GM18951 (cell line): ENCODE results near the gene PAM.

ENCODE experiments used
- POLR2A ChIP-seq: IDR thresholded peaks from 4 replicates; pipeline ENCODE4 v1.6.1; 2011; ENCODE audit warnings: mild to moderate bottlenecking; ENCODE audit not compliant: insufficient read length, insufficient read depth; ENCODE audit errors: extremely low read depth
- in situ Hi-C: fragments of 300-500 bp; cut with MboI; formaldehyde crosslinking; loops from one replicate; pipeline ENCODE4 v1.12.0; 2022; ENCODE audit warnings: low sequenced_read_pairs, mixed read lengths, inconsistent platforms; ENCODE audit not compliant: unreplicated experiment

Gene PAM

DNA sequence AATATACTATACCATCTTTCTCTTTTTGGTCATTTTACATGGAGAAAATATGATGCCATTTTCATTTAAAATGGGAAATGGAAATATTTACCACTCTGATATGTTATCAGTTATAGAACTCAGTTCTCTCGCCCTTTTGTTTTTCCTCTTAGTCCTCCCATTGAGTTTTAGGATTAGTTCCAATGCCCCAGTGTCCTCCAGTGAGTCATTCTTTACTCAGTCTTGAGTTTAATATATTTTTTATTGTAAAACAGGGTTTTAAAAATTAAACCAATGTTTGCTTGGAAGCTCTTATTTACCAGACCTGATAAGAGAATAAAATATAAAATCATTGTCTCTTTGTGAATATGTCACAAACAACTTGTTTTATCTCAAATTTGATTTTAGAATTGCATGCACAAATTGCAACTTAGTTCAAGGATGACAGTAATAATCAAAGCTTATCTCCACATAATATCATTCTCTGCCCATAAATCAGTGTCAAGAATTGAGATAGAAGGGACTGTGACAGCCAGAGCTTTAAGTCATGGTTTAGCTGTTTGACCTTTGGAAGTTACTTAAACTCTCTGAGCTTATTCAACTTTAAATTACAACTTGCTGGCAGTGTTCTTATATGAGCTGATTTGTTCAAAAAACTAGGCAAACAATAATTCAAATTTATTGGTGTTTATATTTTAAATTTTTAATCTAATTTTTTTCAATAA, 166.4 kb downstream of the PAM start:
- no peak for TF ChIP-seq POLR2A
- in situ Hi-C loops: no loop called here

DNA sequence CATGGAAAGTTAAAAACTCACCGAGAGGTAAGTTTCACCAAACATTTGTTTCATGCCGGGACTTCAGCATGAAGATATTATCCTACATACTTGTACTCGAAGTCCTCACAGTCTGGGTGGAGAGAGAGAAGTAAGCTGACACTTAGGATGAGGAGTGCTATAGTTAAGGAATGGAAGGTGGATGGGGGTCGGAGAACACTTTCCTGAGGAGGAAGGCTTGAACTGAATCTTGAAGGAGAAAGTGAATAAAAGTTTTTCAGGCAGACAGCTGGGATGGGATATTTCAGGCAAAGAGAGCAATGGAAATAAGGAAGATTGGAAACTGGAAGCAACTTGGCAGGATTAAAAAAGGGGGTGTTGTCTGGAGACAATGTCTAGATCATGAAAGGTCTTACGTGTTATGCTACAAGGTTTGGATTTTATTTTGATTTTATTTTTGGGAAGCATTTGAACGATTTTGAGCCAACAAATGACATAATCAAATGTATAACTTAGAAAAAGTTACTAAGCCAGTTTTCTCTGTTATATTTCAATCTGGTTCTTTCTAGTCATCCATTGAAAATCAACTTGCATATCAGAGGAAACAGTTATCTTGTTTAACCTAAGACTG, 167.1 kb downstream of the PAM start:
- in situ Hi-C loops: no loop called here
- TF ChIP-seq POLR2A: no peak

DNA sequence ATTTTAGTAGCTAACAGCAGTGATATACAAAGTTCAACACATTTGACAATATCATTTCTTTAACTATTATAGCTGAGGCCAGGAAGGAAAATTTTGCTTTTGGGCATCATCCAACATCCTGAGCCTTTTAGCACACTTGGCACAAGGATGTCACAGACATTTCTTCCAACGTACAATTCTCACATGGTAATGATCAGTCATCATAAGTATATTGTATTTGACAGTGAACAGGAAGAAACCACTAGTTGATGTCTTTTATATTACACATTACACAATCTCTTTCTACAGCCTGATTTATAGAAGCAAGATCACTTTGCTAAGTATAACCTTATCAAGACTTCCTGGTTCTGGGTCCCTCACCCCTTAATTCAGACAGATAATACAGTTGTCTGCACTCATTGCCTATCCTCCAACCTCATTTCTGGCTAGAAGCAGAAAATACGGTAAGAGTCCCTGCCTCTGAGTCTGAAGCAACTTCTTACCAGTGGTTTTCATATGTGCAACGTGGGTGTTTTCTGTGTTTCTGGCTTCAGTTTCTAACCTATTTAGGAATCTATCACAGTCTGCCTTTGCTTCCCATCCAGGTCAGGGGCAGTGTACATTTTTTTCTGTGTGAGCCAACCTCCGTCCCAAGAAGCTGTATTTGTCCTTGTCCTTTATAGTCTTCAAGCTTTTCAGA, 167.8 kb downstream of the PAM start:
- in situ Hi-C loops: no loop called here
- TF ChIP-seq POLR2A: no peak

DNA sequence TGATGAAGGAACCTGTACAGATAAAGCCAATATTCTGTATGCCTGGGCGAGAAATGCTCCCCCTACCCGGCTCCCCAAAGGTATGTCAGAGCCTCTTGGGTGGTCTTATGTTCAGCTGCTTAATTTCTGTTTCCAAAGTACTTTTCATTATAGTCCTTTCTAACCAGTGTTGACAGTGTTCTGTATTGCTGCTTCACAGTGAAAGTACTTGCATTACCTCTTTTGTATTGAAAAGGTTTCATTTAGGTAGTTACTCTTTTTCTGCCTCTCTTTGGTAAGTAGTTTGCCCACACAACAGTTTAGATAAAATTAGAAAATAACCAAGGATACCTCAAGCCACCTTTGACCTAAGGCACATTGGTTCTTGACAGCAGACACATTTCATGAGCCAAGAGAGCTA, 169.9 kb downstream of the PAM start:
- in situ Hi-C loops: no loop called here
- no peak for TF ChIP-seq POLR2A

DNA sequence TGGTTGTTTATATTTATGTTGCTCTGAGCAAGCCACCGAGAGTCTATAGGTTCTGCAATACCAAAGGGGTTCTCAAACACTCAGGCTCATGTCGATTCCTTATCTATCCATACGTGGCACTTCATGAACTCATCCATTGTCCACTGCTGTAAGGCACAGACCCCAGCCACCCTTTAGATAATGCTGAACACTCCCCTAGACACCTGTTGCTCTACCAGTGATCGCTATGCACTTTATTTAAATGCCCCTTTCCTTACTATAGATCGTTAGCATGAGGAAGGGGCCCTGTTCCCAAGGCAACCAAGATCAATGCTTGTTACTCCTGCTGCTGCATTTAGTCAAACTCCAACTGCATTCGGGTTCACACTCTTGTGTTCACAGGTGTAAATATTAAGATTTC, 171.9 kb downstream of the PAM start:
- no peak for TF ChIP-seq POLR2A
- in situ Hi-C loops: no loop called here

DNA sequence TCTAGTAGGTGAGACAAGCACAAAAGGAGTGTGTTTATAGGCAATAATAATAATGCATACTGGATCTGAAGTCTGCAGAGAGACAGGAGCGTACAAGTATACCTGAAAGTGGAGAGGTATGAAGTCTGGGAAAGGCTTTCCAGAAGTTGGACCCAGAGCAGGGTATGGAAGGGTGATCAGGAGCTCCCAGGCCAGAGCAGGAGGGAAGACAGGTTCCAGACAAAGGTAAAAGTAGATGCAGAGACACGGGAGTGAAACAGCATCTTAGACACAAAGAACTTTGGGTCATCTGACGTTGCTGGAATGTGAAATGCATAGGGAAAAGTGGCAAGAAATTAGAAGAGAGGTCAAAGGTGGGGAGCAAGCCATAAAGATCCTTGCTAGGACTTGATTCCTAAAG, 175.1 kb downstream of the PAM start:
- in situ Hi-C loops: no loop called here
- no peak for TF ChIP-seq POLR2A

DNA sequence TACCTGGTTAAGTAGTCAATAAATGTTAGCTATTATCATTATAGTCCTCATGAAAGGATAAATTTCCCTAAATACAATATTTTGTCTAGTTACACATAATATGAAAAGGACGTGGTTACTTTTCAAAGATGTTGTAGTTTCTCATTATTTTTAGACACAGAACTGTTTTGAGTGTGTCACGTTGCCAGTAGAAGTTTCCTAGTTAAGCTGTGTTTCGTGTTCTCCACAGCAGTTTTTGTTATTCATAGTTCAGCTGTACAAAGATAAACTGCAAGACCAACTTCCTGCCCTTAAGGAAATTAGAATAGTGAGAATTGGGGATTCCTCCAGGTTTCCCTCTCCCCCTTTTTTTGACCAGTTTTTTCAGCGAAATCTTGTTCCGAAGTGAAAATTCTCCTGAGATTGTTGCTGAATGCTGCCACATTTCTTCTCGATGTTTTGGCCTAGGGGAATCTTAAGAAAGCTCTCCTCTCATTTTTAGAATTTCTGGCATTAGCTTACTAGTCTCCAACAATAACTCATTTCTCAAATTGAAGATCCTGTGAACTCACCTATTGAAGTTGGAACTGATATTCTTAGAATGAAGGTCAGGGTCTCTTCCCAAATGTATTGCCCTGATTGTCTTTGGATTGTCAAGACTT, 176.1 kb downstream of the PAM start:
- in situ Hi-C loops: no loop called here
- no peak for TF ChIP-seq POLR2A

DNA sequence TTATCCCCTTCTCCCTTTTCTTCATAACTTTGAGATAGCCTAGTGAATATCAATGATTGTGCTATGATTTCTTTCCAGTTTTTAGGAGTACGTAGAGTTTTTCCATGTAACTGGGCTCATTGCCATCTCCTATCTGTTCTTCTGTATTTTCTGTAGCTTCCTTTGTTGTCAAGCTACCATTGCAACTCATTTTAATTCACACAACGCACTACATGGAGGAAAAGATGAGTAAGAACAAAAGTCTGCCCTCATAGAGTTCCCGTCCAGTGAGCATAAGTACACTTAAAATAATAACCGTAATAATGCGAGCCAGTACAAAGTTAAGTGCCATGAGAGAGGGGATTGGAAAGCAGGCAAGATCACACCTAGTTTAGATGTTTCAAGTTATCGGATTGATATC, 177.7 kb downstream of the PAM start:
- in situ Hi-C loops: no loop called here
- TF ChIP-seq POLR2A: no peak

DNA sequence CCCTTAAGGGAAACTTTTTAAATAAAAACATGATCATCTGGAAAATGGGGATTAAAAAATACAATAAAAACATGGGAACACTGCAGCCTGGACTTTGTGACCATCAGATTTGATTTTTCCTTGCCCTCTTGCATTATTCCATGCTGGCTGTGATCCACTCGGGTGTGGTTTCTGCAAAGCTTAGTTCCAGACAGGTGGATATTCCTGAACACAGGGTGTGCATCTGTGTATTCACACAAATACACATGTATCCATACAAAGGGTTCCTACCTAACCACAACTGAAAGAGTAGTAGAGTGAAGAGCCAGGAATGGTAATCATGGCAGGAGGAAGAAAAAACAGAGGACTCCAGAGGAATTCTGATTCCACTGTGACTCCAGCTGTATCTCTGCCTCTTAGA, 178.2 kb downstream of the PAM start:
- TF ChIP-seq POLR2A: no peak
- in situ Hi-C loops: no loop called here

DNA sequence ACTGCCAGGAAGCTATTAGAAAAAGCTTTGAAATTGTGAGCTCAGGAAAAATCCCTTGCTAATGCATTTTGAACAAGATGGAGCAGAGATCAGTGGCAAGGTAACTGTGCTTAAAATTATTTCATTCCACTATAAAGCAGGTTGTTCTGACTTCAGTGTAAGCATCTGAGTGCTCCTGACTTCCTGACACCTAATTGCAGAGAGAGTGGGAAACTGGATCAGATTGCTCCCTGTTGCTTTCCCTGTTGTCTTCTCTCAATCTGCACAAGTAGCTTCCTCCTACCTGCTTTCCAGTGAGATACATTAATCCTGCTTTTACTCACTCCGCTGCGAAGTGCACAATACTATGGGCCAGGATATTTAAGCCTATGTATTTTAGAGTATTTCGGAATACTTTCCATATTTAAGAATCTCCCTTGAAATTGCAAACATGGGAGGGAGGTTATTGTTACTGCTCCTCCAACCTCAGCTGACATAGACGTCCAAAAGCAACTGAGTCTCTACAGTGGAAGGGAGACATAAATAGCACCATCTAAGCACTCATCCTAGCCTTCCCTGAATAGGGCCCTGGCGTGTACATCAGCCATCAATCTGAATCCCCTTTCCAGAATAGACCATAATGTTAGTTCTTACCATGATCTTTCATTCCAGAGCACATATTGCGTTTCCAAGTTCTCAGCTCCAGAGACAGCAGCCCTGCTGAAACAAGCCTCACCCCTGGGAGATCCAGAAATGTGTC, 178.8 kb downstream of the PAM start:
- in situ Hi-C loops: no loop called here
- TF ChIP-seq POLR2A: no peak

DNA sequence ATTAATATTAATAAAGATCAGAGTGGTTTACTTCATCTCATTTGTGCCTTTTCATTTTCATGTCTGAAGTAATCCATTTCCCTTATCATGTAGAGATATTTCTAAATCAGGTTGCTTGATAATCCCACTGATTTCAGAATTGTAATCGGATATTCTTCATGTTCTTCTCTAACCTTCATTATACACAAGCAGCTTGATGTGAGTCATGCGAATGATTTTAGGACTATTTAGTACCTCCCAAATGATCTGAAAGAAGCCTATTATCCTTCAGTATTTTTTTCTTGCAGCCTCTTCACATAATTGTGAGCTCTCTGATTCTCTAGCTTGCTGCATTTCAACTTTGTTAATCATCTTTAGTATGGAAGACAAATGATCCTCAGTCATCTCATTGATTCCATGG, 182.8 kb downstream of the PAM start:
- in situ Hi-C loops: no loop called here
- no peak for TF ChIP-seq POLR2A

DNA sequence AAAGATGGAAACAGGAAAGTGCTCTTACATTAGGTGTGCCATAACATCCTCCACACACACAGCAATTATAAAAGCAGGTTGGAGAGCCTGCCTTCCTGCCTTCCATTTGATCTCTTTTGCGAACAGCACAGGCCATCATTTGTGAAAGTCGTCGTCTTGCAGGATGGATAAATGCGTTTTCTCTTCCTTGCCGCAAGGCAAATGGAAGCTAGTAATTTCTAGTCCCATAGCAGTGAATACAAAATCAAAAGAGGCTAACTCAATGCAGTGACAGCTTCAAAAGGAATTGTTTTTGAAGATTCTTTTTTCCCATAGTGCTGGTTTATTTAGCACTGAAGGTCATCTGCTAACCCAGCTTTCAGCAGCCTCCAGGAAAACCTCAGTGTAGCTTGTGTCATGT, 186.0 kb downstream of the PAM start:
- in situ Hi-C loops: no loop called here
- no peak for TF ChIP-seq POLR2A

DNA sequence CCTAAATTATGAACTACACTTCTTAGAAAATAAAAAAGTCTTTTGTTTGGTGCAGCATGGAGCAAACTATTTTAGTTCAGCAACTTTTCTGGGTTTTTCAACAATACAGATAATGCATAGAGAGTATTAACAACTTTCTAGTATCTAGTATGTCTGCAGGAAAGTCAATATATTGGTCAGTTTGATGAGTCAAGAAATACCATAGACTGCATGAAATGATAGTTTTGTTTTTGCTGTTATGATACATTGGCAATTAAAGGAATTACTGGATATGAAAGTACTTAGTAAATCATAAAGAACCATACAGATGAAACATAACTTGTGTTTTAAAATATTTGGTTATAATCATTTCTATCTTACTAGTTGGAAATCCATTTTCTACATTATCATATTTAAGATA, 191.3 kb downstream of the PAM start:
- TF ChIP-seq POLR2A: no peak
- in situ Hi-C loops: no loop called here
